ENCODE measurements around the gene SEC24C.
"Not testable (repeated sequence)": the region's sequence is repeated elsewhere in the genome, so short reads cannot be mapped to it uniquely, and the experiment has no call there.

Gene SEC24C

DNA sequence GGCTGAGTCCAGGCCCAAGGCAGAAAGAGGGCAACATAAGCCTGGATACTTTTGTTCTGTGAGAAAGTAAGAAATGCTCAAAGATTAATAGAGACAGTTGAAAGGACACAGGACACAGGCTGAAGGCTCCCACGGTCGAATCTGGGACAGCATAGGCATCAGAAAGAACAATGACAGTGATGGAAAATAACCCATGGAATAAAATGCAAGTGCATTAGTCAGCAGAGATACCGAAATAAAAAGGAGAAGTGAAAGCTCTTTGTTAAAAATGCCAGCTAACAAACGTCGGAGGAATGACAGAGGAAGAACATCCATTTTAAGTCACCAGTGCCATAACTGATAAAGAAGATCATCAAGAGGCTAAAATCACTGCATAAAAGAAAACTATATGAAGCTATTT lies 26.6 kb upstream of the SEC24C start:
- peak overlapping the region; percentile 86 for H3K27ac ChIP-seq
- TF ChIP-seq, protein P1, sequence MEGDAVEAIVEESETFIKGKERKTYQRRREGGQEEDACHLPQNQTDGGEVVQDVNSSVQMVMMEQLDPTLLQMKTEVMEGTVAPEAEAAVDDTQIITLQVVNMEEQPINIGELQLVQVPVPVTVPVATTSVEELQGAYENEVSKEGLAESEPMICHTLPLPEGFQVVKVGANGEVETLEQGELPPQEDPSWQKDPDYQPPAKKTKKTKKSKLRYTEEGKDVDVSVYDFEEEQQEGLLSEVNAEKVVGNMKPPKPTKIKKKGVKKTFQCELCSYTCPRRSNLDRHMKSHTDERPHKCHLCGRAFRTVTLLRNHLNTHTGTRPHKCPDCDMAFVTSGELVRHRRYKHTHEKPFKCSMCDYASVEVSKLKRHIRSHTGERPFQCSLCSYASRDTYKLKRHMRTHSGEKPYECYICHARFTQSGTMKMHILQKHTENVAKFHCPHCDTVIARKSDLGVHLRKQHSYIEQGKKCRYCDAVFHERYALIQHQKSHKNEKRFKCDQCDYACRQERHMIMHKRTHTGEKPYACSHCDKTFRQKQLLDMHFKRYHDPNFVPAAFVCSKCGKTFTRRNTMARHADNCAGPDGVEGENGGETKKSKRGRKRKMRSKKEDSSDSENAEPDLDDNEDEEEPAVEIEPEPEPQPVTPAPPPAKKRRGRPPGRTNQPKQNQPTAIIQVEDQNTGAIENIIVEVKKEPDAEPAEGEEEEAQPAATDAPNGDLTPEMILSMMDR (conservative IDR thresholded peaks at IDR 0.05): no peak

DNA sequence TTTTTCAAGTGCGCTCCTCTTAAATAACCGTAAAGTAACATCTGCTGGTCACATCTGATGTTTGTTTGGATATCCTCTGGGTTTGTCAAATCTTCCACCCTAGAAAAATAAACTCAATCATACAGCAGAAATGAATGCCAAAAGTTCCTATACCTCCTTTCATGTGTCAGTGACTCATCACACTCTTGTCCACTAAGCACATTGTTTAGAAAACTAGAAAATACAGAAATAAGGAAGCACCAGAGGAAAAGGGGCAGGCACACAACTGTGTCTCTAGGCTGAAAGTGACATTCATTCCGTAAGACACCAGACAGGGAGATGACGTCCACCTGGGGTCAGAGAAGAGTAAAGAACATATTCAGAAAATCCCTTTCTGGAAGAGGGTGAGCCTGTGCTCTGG lies 23.6 kb upstream of the SEC24C start:
- not testable (repeated sequence) for H3K27ac ChIP-seq

DNA sequence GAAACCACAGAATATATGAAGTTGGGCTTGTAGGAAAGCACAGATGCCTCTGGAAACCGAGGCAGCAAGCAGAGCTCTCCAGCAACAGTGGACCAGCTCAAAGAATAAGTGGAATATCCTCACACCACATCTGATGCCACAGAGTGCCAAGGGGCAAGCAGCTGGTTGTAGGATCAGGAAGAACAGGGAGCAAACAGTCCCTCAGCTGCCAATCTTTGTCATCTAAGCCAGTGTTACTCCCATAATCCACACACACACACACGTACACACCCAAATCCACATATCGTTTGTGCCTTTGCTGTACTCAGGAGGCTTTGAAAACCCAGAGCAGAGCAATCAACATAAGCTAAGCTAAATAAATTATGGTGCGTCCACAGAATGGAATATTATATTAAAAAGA lies 20.7 kb upstream of the SEC24C start:
- TF ChIP-seq, protein P1 (conservative IDR thresholded peaks at IDR 0.05): no peak
- H3K27ac ChIP-seq: no peak overlapping the region

DNA sequence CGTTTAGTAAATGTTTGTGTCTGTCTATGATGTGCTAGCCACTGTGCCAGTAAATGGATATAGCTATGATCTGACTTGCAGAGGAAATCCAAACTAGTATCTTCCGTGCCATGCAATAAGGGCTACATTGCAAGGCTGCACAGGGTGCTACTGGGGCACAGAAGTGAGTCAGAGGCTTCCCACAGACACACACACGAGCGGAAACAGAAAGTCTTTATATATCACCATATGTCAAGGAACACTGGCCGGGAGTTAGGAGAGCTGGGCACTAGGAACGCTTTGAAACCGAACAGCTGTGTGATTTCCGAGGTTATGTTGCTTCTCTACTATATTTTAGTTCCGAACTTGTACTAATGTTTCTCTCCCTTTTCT lies 14.4 kb upstream of the SEC24C start:
- H3K27ac ChIP-seq: peak overlapping the region; percentile 79

DNA sequence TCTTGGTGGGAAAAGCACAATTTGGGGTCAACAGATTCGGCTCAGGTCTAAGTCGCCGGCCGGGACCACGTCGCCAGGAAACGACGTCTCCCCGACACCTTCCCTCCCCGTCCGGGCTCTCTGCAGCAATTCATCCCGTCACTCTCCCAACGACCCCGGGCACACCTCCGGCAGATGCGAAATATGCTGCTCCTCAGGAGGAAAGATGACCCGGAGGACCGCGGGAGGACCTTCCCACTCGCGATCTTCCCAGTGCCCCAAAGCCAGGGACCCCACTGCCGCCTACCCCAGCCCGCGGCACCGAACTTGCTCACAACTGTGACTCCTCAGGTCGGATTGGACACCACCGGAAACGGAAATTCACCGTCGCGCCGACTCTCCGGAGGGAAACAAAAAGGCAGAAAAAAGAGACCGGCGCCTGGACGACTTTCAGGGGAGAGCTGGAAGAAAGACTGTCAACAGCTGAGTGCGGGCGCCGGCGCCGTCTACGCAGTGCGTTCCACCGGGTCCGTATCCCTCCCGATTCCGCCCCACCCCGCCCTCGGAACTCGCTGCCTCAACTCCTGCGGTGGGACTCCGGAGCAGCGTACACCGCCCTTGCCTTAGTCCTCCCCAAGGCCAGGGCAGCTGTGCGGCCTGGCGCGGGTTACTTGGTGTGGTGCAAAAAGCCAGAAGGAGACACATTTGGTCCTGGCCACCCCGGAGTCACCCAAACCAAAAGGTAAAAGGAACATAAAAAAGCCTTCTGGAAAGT lies 13.8 kb upstream of the SEC24C start:
- H3K27ac ChIP-seq: peak overlapping the region; percentile 79
- TF ChIP-seq, protein P1 (conservative IDR thresholded peaks at IDR 0.05): no peak

DNA sequence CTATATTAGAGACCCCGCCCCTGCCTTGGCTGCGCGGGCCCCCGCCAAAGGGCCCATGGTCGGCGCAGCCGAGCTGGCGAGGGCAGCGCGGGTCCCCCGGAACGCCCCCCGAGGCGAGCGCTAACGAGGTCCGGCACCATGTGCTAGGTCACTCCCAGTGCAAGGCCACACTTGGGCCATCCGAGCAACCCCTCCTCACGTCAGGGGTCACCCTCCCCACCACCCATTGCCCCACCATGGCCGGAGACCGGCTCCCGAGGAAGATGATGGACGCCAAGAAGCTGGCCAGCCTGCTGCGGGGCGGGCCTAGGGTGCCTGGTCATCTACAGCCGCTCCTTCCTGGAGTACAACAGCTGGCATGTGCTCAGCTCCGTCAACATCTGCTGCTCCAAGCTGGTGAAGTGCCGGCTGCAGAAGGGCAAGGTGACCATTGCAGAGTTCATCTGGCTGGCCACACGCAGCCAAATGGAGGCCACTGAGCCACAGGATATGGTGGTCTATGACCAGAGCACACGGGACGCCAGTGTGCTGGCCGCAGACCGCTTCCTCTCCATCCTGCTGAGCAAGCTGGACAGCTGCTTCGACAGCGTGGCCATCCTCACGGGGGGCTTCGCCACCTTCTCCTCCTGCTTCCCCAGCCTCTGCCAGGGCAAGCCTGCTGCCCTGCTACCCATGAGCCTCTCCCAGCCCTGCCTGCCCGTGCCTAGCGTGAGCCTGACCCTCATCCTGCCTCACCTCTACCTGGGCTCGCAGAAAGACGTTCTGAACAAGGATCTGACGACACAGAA lies 12.4 kb upstream of the SEC24C start:
- H3K27ac ChIP-seq: peak overlapping the region; percentile 79; the same call in 1 of the 2 replicates
- TF ChIP-seq, protein P1 (conservative IDR thresholded peaks at IDR 0.05): no peak

DNA sequence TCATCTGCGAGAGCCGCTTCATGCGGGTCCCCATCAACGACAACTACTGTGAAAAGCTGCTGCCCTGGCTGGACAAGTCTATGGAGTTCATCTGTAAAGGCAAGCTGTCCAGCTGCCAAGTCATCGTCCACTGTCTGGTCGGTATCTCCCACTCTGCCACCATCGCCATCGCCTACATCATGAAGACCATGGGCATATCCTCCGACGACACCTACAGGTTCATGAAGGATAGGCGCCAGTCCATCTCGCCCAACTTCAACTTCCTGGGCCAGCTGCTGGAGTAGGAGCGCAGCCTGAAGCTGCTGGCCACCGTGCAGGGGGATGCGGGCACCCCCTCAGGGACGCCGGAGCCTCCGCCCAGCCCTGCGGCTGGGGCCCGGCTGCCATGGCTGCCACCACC lies 11.7 kb upstream of the SEC24C start:
- TF ChIP-seq, protein P1 (conservative IDR thresholded peaks at IDR 0.05): no peak
- no peak overlapping the region for H3K27ac ChIP-seq

DNA sequence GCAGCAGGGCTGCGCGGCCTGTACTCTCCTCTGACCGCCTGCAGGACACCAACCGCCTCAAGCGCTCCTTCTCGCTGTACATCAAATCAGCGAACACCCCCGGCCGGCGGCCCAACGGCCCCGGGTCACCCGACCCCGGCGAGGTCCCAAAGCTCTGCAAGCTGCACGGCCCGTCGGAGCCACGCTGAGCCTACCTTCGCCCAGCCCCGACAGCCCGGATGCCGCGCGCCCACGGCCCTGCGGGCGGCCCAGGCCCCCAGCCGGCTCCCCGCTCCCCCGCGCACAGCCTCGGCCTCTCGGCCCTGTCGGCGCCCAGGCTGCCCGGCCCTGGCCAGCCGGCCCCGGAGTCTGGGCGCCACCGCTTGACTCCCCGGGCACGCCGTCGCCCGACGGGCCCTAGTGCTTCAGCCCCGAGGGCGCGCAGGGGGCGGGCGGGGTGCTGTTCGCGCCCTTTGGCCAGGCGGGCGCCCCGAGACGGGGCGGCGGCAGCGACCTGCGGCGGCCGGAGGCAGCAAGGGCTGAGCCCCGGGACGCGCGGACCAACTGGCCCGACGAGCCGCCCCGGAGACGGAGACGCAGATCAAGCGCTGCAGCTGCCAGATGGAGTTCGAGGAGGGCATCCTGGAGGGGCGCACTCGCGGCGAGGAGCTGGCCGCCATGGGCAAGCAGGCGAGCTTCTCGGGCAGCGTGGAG lies 11.1 kb upstream of the SEC24C start:
- TF ChIP-seq, protein P1 (conservative IDR thresholded peaks at IDR 0.05): no peak

More for the DNA sequence above, 11.1 kb upstream of the SEC24C start:
- no peak overlapping the region for H3K27ac ChIP-seq
